Measurements from ENCODE around the gene RTN4R.

RTN4R gene

DNA sequence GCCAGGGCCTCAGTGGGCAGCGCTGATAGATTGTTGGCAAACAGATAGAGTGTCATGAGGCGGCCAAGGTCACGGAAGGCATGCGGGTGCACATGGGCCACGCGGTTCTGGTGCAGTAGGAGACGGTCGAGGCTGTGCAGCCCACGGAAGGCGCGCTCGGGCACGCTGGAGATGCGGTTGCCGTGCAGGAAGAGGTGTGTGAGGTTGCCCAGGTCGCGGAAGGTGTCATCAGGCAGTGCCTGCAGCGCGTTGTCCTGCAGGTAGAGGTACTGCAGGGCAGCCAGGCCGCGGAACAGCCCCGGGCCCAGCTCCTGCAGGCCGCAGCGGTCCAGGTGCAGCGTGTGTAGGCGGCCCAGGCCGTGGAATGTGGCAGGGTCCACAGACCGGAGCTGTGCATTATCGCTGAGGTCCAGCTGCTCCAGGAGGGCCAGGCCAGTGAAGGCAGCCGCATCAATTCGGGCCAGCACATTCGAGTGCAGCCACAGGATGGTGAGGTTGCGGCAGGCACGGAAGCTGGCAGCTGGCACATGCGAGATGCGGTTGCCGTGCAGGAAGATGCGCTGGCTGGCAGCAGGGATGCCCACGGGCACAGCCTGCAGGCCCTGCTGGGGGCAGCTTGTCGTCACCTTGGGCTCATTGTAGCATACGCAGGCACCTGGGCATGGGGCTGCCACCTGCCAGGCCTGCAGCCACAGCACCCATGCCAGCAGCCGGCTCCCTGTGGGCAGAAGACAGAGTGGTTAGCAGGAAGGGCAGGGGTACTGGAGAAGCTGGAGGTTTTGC is 25.5 kb downstream of the RTN4R start:
- DNase-seq (ENCODE audit: low read depth in 2 of 2): no peak

DNA sequence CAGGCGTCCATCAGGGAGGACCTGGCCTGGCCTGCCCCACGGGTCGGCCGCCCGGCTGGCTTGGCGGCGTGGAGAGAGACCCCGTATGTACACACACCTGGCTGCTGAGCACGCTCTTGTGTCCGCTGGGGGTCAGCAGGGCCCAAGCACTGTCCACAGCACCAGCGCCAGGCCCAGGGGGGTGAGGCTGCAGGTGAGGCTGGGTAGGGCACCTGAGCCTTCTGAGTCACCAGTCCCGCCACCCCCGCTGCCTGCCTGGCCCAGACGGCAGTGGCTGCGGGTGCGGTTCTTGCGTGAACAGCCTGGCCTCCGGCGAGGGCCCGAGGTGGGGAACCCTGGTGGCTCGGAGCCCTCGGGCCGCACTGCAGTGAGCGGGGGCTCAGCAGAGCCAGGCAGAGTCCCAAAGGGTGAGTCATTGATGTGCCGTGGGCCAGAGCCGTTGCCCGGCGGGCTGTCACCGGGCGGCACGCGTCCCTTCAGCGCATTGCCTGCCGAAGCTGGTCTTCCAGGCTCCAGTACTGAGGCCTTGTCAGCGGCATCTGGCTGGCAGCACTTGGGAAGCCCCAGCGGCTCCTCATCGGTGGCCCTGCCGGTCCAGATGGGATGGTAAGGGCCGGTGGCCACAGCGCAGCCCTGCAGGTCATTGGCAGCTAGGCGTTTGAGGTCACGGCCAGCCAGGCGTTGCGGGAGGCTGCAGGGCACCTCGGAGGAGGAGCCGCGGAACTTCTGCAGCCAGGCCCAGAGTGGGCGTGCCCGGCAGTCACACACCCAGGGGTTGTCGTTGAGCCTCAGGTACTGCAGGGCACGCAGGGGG is 26.3 kb downstream of the RTN4R start:
- DNase-seq (ENCODE audit: low read depth in 2 of 2): no peak

DNA sequence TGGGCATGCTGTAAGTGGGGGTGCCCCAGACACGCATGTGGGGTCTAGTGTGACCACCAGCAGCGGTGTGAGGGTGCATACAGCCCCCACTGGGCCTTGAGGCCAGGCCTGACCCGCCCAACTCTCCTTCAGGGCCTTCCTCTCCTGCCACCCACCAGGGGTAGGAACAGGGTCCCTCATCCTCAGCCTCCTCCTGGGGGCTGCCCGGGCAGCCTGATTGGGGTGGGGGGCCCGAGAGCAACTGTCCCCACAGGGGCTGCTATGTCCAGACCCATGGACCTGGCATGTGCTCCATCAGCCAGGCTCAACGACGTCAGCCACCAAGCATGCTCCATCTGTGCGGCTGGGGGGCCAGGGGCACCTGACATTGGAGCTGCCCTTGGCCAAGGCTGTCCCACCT is 27.2 kb downstream of the RTN4R start:
- DNase-seq (ENCODE audit: low read depth in 2 of 2): no peak

DNA sequence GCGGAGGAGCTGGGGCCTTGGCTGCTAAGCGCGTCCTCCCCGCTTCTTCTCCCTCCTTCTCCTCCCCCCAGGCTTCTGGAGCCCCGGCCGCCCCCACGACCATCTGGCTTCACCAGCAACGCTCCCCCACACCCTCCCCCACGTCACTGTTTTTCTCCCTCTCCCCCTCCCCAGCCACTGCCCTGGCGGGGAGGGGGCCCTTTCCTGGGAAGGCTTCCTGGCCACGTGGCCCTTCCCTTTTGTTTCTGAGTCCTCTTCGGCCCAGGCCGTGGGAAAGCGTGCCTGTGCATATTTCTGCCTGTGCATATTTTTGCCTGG is 27.7 kb downstream of the RTN4R start:
- DNase-seq (ENCODE audit: low read depth in 2 of 2): no peak

DNA sequence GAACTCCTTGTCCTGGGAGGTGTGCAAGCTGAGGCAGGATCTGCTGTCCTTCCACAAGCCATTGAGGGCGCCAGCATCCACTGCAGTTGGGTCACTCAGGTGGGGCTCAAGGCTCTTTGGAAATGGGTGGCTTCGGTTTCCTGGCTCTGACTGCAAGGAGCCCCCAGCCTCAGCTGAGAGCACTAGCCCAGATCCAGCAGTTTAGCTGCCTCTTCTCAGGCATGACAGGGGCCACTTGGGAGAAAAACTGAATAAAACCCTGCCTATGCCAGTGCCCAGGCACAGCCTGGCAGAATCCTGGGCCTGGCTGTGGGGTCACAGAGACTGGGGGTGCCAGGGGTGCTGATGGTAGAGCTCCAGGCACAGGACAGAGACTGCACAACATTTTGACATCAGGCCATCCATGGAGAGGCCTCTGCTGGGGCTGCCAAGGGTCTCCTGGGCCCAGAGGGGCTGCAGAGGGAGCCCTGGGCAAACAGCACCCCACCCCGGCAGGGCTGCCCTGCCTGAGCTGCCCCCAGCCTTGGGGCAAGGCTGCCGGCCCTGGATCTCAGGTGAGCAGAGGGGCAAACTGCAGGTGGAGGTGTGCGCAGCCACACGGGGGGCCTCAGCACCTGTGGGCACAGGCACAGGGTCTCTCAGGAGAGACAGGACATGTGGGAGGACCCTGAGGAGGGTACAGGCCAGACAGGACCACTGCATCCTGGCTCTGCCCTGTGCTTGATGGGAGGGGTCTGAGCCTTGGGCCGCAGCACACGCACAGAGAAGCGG is 28.3 kb downstream of the RTN4R start:
- no peak for DNase-seq (ENCODE audit: low read depth in 2 of 2)

DNA sequence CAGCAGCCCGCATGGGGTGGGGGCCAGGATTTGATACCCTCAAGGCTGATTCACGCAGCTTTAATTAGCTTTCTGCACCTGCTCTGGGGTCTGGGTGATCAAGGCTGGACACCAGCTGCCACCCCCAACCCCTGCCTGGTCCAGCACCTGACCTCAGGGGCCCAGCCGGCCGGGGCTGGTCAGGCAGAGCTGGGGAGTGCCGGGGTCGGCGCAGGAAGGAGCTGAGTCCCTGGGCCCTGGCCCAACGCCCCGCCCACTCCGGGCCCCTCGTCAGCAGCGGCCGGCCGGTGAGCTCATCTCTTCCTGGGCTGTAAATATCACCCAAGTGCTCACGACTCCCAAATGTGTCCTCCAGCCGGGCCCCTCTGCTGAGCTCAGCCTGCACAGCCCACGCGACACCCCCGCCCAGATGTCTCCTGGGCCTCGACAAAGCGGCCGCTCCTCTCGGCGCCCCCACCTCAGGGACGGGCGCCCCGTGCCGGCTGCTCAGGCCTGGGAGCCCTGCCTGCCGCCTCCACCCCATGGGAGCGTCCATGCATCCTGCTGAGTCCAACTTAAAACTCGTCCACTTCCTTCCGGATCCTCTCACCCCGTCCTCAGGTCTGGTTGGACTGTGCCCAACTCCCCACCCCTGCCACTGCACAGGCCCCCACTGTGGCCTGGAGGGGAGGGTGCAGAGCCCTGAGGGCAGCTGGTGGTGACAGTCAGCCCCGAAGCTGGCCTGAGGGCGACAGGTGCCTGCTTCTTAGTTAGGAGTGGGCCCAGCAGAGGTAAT is 29.0 kb downstream of the RTN4R start:
- no peak for DNase-seq (ENCODE audit: low read depth in 2 of 2)

DNA sequence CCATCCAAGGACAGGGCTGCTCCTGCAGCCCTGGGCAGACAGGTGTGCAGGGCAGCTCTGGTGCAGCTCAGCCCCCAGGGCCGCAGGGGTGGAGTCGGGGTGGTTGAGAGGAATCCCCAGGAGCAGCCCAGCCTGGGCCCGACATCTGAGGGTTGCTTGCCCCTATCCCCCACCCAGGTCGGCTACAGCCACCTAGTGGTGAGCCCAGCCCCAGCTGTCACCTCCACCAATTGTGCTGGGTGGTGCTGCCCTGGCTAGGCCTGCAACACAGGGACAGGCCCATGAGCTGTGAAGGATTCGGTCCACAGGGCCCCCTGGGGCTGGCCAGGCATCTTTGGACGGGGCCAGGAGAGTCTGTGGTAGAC is 29.6 kb downstream of the RTN4R start:
- no peak for DNase-seq (ENCODE audit: low read depth in 2 of 2)

DNA sequence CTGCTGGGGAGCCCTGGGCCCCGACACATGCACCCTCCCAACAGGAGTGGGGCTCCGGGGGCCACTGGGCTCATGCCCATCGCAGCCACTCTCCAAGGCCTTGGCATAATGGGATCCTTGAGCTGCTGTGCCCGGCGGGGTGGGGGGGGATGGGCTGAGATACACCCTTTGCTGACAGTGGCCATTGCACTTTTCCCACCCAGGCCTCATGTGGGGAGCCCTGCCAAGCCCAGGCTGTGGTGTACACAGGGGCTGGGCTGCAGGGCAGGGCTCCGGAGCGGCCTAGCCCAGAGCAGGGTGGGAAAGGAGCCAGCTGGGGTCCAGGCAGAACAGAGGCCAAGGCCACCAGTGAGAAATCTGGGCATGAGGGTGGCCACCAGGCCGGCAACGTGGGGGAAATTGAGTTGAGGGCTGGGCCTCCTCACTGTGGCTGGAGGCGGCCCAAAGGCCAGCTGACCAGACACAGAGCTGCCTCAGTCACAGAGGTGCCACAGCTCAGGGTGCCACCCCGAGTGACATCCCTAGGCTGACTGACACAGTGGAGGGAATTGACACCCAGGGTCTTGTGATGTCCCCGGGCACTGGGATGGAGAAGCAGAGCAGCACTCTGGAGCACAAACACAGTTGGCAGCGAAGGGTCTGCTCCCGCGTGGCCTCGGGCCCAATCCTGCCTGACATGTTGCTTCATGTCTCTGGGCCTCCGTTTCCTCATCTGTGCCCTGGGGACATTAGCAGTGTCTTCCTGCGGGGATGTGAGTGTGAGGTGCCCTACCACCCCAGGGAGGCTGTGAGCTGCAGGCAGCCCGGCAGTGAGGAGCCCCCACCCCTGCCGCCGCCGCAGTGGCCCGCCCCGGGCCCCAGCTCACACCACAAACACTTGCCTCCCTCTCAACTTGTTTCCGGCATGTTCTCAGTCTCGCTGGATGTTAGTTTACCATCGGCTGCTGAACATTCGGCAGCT is 30.4 kb downstream of the RTN4R start:
- no peak for DNase-seq (ENCODE audit: low read depth in 2 of 2)

DNA sequence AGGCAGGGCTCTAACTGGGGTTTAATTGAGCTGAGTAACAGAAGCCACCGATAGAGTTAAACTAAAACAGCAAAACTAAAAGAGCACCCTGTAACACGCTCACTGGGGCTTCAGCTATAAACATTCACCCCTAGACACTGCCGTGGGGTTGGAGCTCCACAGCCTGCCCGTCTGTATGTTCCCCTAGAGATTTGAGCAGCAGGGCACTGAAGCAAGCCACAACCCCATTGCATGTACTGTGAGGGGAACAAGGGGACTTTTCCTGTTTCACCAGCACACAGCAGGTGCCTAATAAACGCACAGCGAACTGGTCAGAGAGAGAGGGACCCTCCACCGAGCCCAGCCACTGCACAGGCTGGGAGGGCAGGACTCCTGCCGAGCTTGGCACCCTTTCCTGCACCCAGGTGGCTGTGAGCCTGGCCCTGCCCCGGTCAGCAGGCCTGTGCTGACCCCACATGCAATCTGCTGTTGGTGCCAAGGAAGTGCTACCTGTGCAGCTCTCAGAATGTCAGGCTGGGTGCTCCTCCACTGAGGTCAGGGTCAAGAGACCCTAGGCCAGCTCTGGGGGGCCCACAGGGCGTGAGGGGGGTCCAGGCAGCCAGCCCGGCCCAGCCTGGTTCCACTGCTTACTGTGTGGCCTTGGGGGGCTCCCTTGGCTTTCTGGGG is 31.9 kb downstream of the RTN4R start:
- DNase-seq (ENCODE audit: low read depth in 2 of 2): no peak

DNA sequence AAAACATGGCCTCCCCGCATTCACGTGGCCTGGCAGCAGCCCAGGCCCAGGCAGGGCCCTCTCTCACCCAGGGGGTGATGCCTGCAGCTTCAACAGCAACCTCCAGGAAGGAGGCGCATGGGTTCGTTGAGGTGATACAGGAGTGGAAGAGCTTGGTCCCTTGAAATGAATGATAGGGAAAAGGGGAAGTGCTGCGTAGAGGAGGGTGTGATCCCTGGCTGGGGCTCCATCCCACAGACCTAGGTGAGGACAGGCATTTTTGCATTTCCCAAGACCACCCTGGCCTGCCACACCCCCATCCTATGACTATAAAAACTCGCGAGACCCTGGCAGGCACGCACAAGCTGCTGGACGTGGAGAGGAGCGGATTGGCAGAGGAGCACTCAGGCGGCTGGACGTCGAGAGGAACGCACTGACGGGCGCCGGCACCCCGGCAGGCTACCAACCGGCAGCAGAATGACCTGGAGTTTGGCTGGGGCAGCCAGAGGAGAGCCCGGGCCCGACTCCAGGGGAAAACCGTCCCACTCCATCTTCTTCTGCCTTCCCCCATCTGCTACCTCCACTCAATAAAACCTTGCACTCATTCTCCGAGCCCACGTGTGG is 32.6 kb downstream of the RTN4R start:
- DNase-seq (ENCODE audit: low read depth in 2 of 2): no peak

DNA sequence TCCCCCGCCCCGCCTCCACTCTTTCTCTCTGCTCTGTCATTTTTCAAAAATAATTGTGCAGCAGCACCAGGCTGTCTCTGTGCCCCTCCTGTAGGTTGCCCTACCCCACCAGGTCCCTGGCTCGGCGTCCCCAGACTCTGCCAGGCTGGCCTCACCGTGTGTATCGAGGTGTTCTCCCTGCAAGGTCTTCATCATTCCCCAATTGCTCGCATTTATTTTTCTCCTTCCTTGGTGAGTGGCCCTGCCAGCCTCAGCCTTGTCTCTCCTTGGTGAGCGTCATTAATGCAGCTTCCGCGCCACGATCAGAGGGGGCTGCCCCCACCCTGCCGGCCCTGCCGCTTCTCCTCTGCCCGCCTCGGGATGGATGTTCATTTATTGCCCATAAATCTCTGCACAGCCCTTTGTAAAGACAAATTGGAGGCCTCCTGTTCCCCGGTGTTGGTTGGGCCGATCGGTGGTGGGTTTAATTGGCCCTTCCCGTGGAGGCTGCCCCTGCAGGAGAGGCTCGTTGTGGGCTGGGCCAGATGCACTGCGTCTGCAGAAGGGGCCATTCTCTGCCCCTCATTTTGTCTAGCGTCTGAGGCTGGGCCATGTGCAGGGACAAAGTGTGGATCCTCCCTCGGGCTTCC is 33.2 kb downstream of the RTN4R start:
- DNase-seq (ENCODE audit: low read depth in 2 of 2): no peak

DNA sequence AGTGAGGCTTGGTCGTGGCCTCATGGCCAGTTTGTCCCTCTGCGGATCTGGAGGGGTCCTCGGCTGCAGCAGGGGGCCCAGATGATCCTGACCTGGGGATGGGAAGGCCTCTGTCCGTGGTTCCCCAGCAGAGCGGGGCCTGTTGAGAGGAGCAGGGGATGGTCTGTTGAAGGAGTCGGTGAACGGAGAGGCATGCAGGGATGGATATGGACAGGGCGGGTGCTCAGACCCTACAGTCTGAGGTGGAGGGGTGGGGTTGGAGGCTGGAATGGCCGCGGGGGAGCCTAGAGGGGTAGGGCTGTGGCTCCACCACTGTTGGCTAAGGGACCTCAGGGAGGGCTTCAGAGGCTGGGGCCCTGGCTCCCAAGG is 33.8 kb downstream of the RTN4R start:
- DNase-seq (ENCODE audit: low read depth in 2 of 2): no peak

DNA sequence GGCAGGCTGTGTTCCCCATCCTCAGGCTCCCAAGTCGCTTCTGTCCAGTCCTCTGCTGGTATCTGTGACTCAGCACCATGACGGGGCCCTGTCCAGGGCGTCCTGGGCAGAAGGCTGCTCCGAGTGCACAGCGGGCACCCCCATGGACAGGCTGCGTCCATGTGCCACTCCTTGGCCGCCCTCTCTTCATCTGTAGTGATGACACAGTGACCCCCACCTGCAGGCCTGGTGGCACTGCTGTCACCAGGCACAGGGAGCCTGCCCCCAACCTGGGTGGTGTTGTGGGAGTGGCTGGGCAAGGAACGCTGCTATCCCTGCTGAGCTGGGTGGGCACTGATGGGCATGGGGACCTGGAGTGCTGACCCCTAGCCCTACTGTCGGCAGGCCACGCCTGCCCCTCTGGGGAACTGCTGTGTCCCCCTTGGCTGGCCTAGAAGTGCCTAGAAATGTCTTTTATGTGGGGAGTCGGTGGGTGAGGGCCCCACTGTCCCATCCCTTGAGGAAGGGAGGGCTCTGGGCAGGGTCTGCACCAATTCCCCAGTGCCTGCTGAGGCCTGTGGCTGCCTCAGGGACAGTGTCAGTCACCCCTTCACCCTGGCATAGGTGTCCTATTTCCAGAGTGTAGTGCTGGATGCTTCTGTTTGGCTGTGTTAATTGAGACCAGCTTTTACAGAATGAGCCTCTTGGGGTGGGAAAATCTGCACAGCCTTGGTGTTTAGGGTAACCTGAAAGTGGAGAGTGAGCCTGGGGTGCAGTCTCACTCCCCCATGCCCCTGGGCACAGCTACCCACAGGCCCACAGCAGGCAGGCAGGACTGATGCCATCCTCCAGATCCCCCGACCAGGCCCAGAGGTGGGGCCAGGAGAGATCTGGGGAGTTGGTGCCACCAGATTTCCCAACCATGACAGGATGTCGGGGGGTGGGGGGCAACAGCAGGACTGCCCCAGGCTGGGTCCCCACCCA is 34.5 kb downstream of the RTN4R start:
- DNase-seq (ENCODE audit: low read depth in 2 of 2): no peak

DNA sequence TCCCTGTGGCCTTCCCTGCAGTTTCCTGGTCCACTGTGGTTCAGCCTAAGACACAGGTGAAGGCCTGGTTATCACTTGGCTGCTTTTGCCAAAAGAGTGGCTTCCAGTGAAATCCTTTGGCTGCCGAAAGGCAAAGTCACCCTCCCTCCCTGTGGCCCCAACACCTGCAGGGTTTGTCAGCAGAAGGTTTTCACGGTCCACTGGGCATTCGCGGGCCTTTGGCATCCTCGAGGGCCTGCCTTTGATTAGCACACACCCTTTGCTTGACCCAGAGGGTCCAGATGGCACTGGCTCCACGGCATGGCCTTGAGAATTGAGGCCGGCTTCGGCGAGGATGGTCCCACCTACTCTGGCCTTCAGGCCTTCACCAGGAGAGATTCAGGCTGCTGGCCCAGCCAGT is 35.3 kb downstream of the RTN4R start:
- no peak for DNase-seq (ENCODE audit: low read depth in 2 of 2)

DNA sequence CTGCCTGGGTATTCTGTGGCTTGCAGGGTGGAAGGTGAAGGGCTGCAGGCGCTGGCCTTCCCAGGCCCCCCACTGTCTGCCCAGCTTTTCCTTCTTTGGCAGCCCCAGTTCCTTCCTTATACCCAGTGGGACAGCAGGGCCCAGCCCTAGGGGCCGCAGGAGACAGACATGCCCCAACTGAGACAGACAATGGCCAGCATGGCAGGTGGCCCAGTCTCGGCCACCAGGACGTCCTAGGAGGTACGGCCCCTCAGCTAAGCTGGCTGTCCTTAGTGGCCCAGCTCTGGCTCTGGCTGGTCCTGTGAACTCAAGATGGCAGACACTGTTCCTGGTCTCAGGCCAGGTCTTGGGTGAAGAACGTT is 35.9 kb downstream of the RTN4R start:
- no peak for DNase-seq (ENCODE audit: low read depth in 2 of 2)

DNA sequence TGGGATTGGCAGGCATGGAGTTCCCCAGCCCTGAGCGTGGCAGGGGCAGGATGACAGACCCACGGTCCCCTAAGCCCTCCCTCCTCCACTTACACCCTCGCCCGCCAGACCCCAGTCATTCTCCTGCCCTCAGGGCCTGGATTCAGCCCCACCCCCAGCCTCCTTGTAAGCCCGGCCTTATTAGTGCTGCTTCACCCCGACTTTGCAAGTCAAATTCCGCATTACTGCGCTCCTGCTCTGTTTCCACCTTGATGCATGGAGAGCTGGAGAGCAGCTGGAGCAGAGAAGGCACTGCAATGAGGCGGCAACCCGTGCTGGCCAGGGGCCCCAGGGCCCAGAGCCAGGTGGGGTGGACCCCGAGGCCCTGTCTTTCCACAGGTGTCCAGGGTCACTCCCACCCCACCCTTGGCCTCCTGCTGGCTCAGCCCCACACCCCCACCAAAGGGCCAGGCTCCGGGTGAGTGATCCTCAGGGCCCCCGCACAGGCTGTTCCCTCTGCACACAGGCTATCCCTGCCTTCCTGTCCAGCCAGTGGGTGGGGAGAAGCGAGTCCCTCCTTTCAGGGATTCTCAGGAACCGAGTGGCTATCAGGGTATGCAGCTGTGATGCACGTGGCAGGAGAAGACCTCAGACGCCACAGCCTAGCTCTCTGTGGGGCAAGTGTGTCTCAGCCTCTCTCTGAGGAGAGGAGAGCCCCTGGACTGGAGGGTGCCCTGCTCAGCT is 36.4 kb downstream of the RTN4R start:
- no peak for DNase-seq (ENCODE audit: low read depth in 2 of 2)

DNA sequence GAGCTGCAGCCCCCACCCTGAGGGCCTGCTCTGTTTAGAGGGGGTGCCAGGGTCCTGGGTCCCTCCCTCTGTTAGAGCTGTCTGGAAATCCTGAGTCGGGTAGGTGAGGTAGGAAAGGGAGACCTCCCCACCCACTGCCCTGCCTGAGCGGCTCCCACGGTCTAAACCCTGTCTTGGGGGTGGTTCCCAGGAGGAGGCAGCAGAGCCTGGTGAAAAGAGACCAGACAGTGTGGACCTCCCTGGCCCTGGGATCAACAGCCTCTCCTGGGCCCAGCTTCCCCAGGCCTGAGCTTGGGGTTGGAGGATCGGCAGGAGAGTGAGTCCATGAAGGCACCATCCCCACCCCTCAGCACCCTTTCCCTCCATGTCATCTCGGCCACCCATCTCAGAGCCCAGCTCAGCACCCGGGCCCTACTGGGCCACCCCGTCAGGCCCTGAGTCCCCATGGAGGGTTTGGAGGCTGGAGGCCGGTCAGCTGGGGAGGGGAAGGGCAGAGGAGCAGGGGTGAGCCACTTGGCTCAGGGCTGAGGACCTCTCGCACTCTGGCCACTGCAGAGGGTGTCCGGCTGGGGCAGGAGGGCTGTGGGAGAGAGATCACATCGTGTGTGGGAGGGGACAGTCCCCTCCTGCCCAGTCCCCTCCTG is 37.2 kb downstream of the RTN4R start:
- no peak for DNase-seq (ENCODE audit: low read depth in 2 of 2)

Measured in activated CD8-positive, alpha-beta memory T cell treated with anti-CD3 and anti-CD28 coated beads for 4 hours (primary cell).